Embryonic facial prominence (tissue), 1 donor: ENCODE results near the gene CARD8.
"Not testable (repeated sequence)": the region's sequence is repeated elsewhere in the genome, so short reads cannot be mapped to it uniquely, and the experiment has no call there.

Source experiments
- DNase-seq: peaks from one replicate; pipeline ENCODE4 v3.0.0-alpha.2; 2016; ENCODE audit errors: extremely low spot score

Gene CARD8

GRCh38 chr19:48255376-48256303, at the start of gene CARD8:
Gene CARD8, minus strand, starts transcription at chr19:48255912. Its CDS starts 14,892 bp downstream, at chr19:48241020.
- DNase-seq = peak; percentile 80

- DNase-seq = no peak
Measured at GRCh38 chr19:48303866-48304265, 48.2 kb upstream of the CARD8 start.

GRCh38 chr19:48303367-48303766, 47.7 kb upstream of the CARD8 start:
- DNase-seq = no peak

GRCh38 chr19:48302600-48302959, 46.9 kb upstream of the CARD8 start:
- DNase-seq = no peak

GRCh38 chr19:48301886-48302599, 46.3 kb upstream of the CARD8 start:
- no peak for DNase-seq

- DNase-seq = no peak
Measured at GRCh38 chr19:48297975-48298374, 42.3 kb upstream of the CARD8 start.

- DNase-seq = no peak
Measured at GRCh38 chr19:48296963-48297734, 41.4 kb upstream of the CARD8 start.

GRCh38 chr19:48295458-48295857, 39.7 kb upstream of the CARD8 start:
- no peak for DNase-seq

- no peak for DNase-seq
Measured at GRCh38 chr19:48292798-48293197, 37.1 kb upstream of the CARD8 start.

GRCh38 chr19:48291489-48291815, 35.7 kb upstream of the CARD8 start:
- not testable (repeated sequence) for DNase-seq

- peak; percentile 43 for DNase-seq
Measured at GRCh38 chr19:48290771-48291488, 35.2 kb upstream of the CARD8 start.

GRCh38 chr19:48290401-48290770, 34.7 kb upstream of the CARD8 start:
- DNase-seq = no peak

GRCh38 chr19:48287748-48288147, 32.0 kb upstream of the CARD8 start:
- no peak for DNase-seq

- DNase-seq = no peak
Measured at GRCh38 chr19:48284896-48285295, 29.2 kb upstream of the CARD8 start.

GRCh38 chr19:48283908-48284307, 28.2 kb upstream of the CARD8 start:
- no peak for DNase-seq

GRCh38 chr19:48279747-48280146, 24.0 kb upstream of the CARD8 start:
- DNase-seq = no peak

- DNase-seq = no peak
Measured at GRCh38 chr19:48274938-48275337, 19.2 kb upstream of the CARD8 start.

- DNase-seq = no peak
Measured at GRCh38 chr19:48274173-48274572, 18.5 kb upstream of the CARD8 start.

- no peak for DNase-seq
Measured at GRCh38 chr19:48271531-48272151, 15.9 kb upstream of the CARD8 start.

- DNase-seq = not testable (repeated sequence)
Measured at GRCh38 chr19:48269617-48270026, 13.9 kb upstream of the CARD8 start.

GRCh38 chr19:48265326-48265725, 9.6 kb upstream of the CARD8 start:
- not testable (repeated sequence) for DNase-seq
